Calu3 (cell line): ENCODE measurements around the gene MAD1L1. TPM values are rescaled to one million over a fixed set of nuclear protein-coding genes. Genes with fewer than 3 reads are reported as not detected.

Experiments used
- BruUV-seq: library from RNA; stranded (reverse); fragments of 400-500 nt; replicated peaks from 2 replicates; lab custom pipeline; 2021; lab: Mats Ljungman, UMichigan
- CTCF ChIA-PET: fragments of 300-600 bp; sonication (Branson Sonifier 250); formaldehyde crosslinking; loops from one replicate; lab custom pipeline; 2022; ENCODE audit warnings: antibody characterized with exemption; lab: Charles Lee
- DNase-seq: peaks from one replicate; pipeline ENCODE4 v3.0.0; 2022
- H3K27ac Mint-ChIP-seq: one replicate; pipeline ENCODE4 v1.8.0; 2022; ENCODE audit warnings: mixed read lengths; ENCODE audit not compliant: unreplicated experiment
- H3K27me3 Mint-ChIP-seq: one replicate; pipeline ENCODE4 v1.8.0; 2022; ENCODE audit warnings: mixed read lengths; ENCODE audit not compliant: unreplicated experiment
- H3K36me3 Mint-ChIP-seq: one replicate; pipeline ENCODE4 v1.8.0; 2022; ENCODE audit warnings: mild to moderate bottlenecking, moderate library complexity, mixed read lengths; ENCODE audit not compliant: insufficient read depth, unreplicated experiment
- H3K4me1 Mint-ChIP-seq: one replicate; pipeline ENCODE4 v1.8.0; 2022; ENCODE audit warnings: mild to moderate bottlenecking, low read depth, mixed read lengths; ENCODE audit not compliant: unreplicated experiment
- H3K4me3 Mint-ChIP-seq: one replicate; pipeline ENCODE4 v1.8.0; 2022; ENCODE audit warnings: mild to moderate bottlenecking, low read depth, moderate library complexity, mixed read lengths; ENCODE audit not compliant: unreplicated experiment
- H3K9me3 Mint-ChIP-seq: one replicate; pipeline ENCODE4 v1.8.0; 2022; ENCODE audit warnings: low read depth, mixed read lengths; ENCODE audit not compliant: unreplicated experiment
- intact Hi-C: fragments of 100-400 bp; cut with micrococcal nuclease; formaldehyde crosslinking; loops from one replicate; pipeline ENCODE4 v1.10.0; 2022; ENCODE audit not compliant: unreplicated experiment
- total RNA-seq: library from RNA; stranded (reverse); gene quantifications from 2 replicates; pipeline ENCODE4 v1.2.3, GENCODE V29; 2022
- TF ChIP-seq, protein P1 (sequence below): fragments of 200-600 bp; IDR thresholded peaks from one replicate; pipeline ENCODE4 v1.8.0; 2022; ENCODE audit warnings: antibody characterized with exemption; ENCODE audit not compliant: unreplicated experiment

Gene MAD1L1
- total RNA-seq, 1 experiment from 2014 or later = 86.0 TPM

DNA sequence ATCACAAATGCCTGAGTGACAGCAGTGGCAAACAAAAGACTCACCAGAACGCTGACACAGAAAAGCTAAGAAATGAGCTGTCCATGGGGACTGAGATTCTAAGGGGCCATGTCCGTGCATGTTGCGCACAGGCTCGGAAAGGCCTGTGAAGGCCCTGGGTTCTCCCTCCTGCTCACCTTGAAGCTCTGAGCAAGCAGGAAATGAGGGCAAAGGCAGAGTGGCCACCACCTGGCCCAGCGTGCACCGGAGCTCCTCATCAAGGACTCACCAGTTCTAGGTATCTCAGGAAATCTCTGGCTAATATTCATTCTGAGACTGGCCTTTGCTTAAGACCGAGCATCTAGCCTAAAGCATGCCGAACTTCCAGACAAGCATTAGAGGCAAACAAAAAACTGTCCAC is 52.7 kb downstream of the MAD1L1 start:
- H3K4me1 Mint-ChIP-seq = peaks cover 9% of the 10 kb centered on the region
- no TSS peak for BruUV-seq
- DNase-seq = no peak
- H3K27me3 Mint-ChIP-seq = no peaks in the 10 kb centered on the region
- intact Hi-C loops = no loop called here
- no peaks in the 10 kb centered on the region for H3K9me3 Mint-ChIP-seq
- TF ChIP-seq, protein P1, sequence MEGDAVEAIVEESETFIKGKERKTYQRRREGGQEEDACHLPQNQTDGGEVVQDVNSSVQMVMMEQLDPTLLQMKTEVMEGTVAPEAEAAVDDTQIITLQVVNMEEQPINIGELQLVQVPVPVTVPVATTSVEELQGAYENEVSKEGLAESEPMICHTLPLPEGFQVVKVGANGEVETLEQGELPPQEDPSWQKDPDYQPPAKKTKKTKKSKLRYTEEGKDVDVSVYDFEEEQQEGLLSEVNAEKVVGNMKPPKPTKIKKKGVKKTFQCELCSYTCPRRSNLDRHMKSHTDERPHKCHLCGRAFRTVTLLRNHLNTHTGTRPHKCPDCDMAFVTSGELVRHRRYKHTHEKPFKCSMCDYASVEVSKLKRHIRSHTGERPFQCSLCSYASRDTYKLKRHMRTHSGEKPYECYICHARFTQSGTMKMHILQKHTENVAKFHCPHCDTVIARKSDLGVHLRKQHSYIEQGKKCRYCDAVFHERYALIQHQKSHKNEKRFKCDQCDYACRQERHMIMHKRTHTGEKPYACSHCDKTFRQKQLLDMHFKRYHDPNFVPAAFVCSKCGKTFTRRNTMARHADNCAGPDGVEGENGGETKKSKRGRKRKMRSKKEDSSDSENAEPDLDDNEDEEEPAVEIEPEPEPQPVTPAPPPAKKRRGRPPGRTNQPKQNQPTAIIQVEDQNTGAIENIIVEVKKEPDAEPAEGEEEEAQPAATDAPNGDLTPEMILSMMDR = no peak
- no peak overlapping the region for H3K27ac Mint-ChIP-seq
- no peak overlapping the region for H3K4me3 Mint-ChIP-seq
- CTCF ChIA-PET = interaction anchor here (0.6 kb wide), 1 partner anchor 458 kb away, joined by 8 read pairs; no protein-coding TSS in a partner anchor
- H3K36me3 Mint-ChIP-seq = peaks cover 7% of the 10 kb centered on the region

- Mint-ChIP-seq H3K4me3 (no peak overlapping the region), H3K4me1 (peaks cover 9% of the 10 kb centered on the region), H3K36me3 (peaks cover 13% of the 10 kb centered on the region), H3K27ac (peak overlapping the region; percentile 13), H3K27me3 (no peaks in the 10 kb centered on the region), H3K9me3 (no peaks in the 10 kb centered on the region)
- no TSS peak for BruUV-seq
- CTCF ChIA-PET = interaction anchor here (0.6 to 0.7 kb wide), 2 partner anchors 16 to 416 kb away, joined by 3 to 9 read pairs; no protein-coding TSS in a partner anchor
- intact Hi-C loops = no loop called here
- peak; percentile 51 for DNase-seq
- TF ChIP-seq, protein P1 = no peak
Measured at GRCh38 chr7:2175514-2175913, 57.2 kb downstream of the MAD1L1 start.

- TF ChIP-seq, protein P1 = no peak
- H3K36me3 Mint-ChIP-seq = peaks cover 15% of the 10 kb centered on the region
- H3K4me3 Mint-ChIP-seq = no peak overlapping the region
- BruUV-seq = no TSS peak
- no peaks in the 10 kb centered on the region for H3K9me3 Mint-ChIP-seq
- H3K4me1 Mint-ChIP-seq = peaks cover 9% of the 10 kb centered on the region
- H3K27me3 Mint-ChIP-seq = no peaks in the 10 kb centered on the region
- no peak for DNase-seq
- CTCF ChIA-PET = interaction anchor here (0.6 to 0.7 kb wide), 2 partner anchors 15 to 415 kb away, joined by 3 to 9 read pairs; no protein-coding TSS in a partner anchor
- no peak overlapping the region for H3K27ac Mint-ChIP-seq
- intact Hi-C loops = no loop called here
Measured at GRCh38 chr7:2175091-2175490, 57.7 kb downstream of the MAD1L1 start.

GRCh38 chr7:2173189-2173827 is 59.4 kb downstream of the MAD1L1 start:
- BruUV-seq = no TSS peak
- Mint-ChIP-seq H3K27me3 (no peaks in the 10 kb centered on the region), H3K4me3 (no peak overlapping the region), H3K9me3 (no peaks in the 10 kb centered on the region), H3K36me3 (peaks cover 15% of the 10 kb centered on the region), H3K27ac (no peak overlapping the region), H3K4me1 (peaks cover 9% of the 10 kb centered on the region)
- no peak for DNase-seq
- intact Hi-C loops = no loop called here
- TF ChIP-seq, protein P1 = no peak
- CTCF ChIA-PET = no interaction called here
